ELF-1 (cell line): ENCODE measurements around the gene TBC1D32.
"Not testable (repeated sequence)": the region's sequence is repeated elsewhere in the genome, so short reads cannot be mapped to it uniquely, and the experiment has no call there.

Source experiments
- DNase-seq: peaks from one replicate; pipeline ENCODE4 v3.0.0-alpha.2; 2016; ENCODE audit warnings: low read depth, low spot score

The TBC1D32 gene

GRCh38 chr6:121223930-121224329 lies 110.3 kb downstream of the TBC1D32 start:
- DNase-seq: no peak

- DNase-seq: no peak
Measured at GRCh38 chr6:121223212-121223611, 111.1 kb downstream of the TBC1D32 start.

GRCh38 chr6:121222656-121223055 lies 111.6 kb downstream of the TBC1D32 start:
- no peak for DNase-seq

GRCh38 chr6:121216928-121217327 lies 117.4 kb downstream of the TBC1D32 start:
- DNase-seq: peak; percentile 4

GRCh38 chr6:121213341-121213740 lies 120.9 kb downstream of the TBC1D32 start:
- not testable (repeated sequence) for DNase-seq

- DNase-seq: no peak
Measured at GRCh38 chr6:121210943-121211342, 123.3 kb downstream of the TBC1D32 start.

- DNase-seq: no peak
Measured at GRCh38 chr6:121205569-121205968, 128.7 kb downstream of the TBC1D32 start.

- no peak for DNase-seq
Measured at GRCh38 chr6:121201105-121201504, 133.2 kb downstream of the TBC1D32 start.

- DNase-seq: not testable (repeated sequence)
Measured at GRCh38 chr6:121196042-121196441, 138.2 kb downstream of the TBC1D32 start.

- DNase-seq: no peak
Measured at GRCh38 chr6:121190122-121190521, 144.2 kb downstream of the TBC1D32 start.

- no peak for DNase-seq
Measured at GRCh38 chr6:121188356-121188755, 145.9 kb downstream of the TBC1D32 start.

- no peak for DNase-seq
Measured at GRCh38 chr6:121187833-121188200, 146.5 kb downstream of the TBC1D32 start.

- no peak for DNase-seq
Measured at GRCh38 chr6:121187200-121187832, 147.0 kb downstream of the TBC1D32 start.

GRCh38 chr6:121183742-121184141 lies 150.5 kb downstream of the TBC1D32 start:
- no peak for DNase-seq

- no peak for DNase-seq
Measured at GRCh38 chr6:121175827-121176226, 158.5 kb downstream of the TBC1D32 start.

GRCh38 chr6:121172451-121172850 lies 161.8 kb downstream of the TBC1D32 start:
- not testable (repeated sequence) for DNase-seq

- DNase-seq: no peak
Measured at GRCh38 chr6:121171879-121172278, 162.4 kb downstream of the TBC1D32 start.

GRCh38 chr6:121161886-121162285 lies 172.4 kb downstream of the TBC1D32 start:
- no peak for DNase-seq

- no peak for DNase-seq
Measured at GRCh38 chr6:121160276-121160675, 174.0 kb downstream of the TBC1D32 start.

- no peak for DNase-seq
Measured at GRCh38 chr6:121158891-121159290, 175.4 kb downstream of the TBC1D32 start.

GRCh38 chr6:121158438-121158837 lies 175.8 kb downstream of the TBC1D32 start:
- no peak for DNase-seq

GRCh38 chr6:121157906-121158305 lies 176.4 kb downstream of the TBC1D32 start:
- no peak for DNase-seq

- DNase-seq: no peak
Measured at GRCh38 chr6:121143476-121143875, 190.8 kb downstream of the TBC1D32 start.

- no peak for DNase-seq
Measured at GRCh38 chr6:121142093-121142492, 192.2 kb downstream of the TBC1D32 start.
